Measurements from ENCODE around the gene EID1. TPM values are rescaled to one million over a fixed set of nuclear protein-coding genes. Genes with fewer than 3 reads are reported as not detected.

The EID1 gene
- polyA plus RNA-seq, 4 donors, result 81.3 to 133 (median 91.5) TPM

GRCh38 chr15:48861813-48862431, 16.0 kb upstream of the EID1 start:
- no peak overlapping the region for H3K4me3 ChIP-seq (ENCODE audit: low read depth in 1 of 3, low read length in 3 of 3)
- H3K36me3 ChIP-seq (ENCODE audit: control insufficient read depth in 3 of 3, insufficient read depth in 2 of 3, low read depth in 1 of 3, low read length in 3 of 3), result no peaks in the 10 kb centered on the region
- peaks cover 0 to 6% (median 0%) of the 10 kb centered on the region in 3 donors for H3K4me1 ChIP-seq (ENCODE audit: control insufficient read depth in 3 of 3, insufficient read depth in 2 of 3, low read depth in 1 of 3, low read length in 2 of 3)
- H3K27ac ChIP-seq (ENCODE audit: low read depth in 1 of 3, low read length in 2 of 3), result no peak overlapping the region
- peak; percentile 93 for FAIRE-seq
- DNase-seq, result peak; percentile 56 to 62
- no peaks in the 10 kb centered on the region for H3K27me3 ChIP-seq (ENCODE audit: control insufficient read depth in 3 of 3, insufficient read depth in 3 of 3, low read length in 3 of 3)
- 0 to 4% (median 3%) methylated on average over 1 of the region's 1 CpG for WGBS, 3 donors
- H3K9me3 ChIP-seq (ENCODE audit: control insufficient read depth in 2 of 2, insufficient read depth in 1 of 2, low read depth in 1 of 2, low read length in 1 of 2), result no peaks in the 10 kb centered on the region

DNA sequence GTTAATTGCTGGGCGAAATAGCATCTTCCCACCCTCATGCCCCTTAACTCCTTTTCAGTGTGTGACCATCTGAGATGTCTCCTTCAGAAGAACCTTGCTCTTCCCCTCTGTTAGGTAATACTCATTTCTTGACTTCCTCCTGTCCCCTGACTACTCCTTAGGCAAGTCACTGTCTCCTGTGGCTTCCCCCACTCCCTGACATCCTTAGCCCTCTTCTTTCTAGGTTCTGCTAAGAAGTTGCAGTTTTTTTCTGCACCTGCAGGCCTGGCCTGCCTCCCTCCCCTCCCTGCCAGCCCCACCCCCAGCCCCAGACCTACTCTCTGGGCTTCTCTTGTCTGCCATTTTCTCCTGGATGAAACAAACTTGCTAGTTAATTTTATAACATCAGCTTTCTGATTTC, 15.2 kb upstream of the EID1 start:
- FAIRE-seq, result no peak
- no peak for DNase-seq
- no peaks in the 10 kb centered on the region for H3K9me3 ChIP-seq (ENCODE audit: control insufficient read depth in 2 of 2, insufficient read depth in 1 of 2, low read depth in 1 of 2, low read length in 1 of 2)
- H3K4me1 ChIP-seq (ENCODE audit: control insufficient read depth in 3 of 3, insufficient read depth in 2 of 3, low read depth in 1 of 3, low read length in 2 of 3), result peaks cover 0 to 6% (median 0%) of the 10 kb centered on the region in 3 donors
- no peak overlapping the region for H3K27ac ChIP-seq (ENCODE audit: low read depth in 1 of 3, low read length in 2 of 3)
- H3K27me3 ChIP-seq (ENCODE audit: control insufficient read depth in 3 of 3, insufficient read depth in 3 of 3, low read length in 3 of 3), result no peaks in the 10 kb centered on the region
- H3K36me3 ChIP-seq (ENCODE audit: control insufficient read depth in 3 of 3, insufficient read depth in 2 of 3, low read depth in 1 of 3, low read length in 3 of 3), result no peaks in the 10 kb centered on the region
- 88 to 95% (median 89%) methylated on average over 1 of the region's 1 CpG for WGBS, 3 donors
- no peak overlapping the region for H3K4me3 ChIP-seq (ENCODE audit: low read depth in 1 of 3, low read length in 3 of 3)

DNA sequence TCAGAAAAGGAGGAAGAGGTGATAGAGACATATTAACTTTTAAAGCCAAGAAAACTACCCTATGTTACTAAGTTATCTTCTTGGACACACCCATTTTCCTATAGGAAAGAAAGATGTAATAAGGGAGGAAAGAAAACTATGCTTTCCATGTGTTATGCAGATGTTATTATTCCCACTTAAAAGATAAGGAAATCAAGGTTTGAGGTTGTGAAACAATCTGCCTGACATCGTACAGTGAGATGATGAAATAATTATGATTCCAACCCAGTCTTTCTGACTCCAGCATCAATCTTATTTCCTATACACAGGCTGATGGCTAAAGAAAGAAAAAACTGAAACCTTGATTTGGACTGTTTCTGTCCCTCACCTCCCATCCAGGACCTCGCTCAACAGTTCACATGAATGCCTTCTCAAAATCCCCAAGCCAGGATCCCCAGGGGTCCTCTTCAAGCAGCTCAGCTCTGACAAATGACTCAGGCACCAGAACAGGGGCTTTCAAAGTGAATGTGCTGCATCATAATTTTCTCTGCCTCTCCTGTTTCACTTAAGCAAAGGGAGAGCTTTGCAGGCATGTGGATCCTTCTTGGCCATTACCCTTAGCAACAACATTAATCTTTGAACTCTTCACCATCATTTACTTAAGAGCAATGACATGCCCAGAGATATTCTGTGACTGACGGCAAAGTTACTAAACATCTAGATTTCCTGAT, 12.4 kb upstream of the EID1 start:
- Histone ChIP-seq H3K9me3 (ENCODE audit: control insufficient read depth in 2 of 2, insufficient read depth in 1 of 2, low read depth in 1 of 2, low read length in 1 of 2) (no peaks in the 10 kb centered on the region), H3K4me1 (ENCODE audit: control insufficient read depth in 3 of 3, insufficient read depth in 2 of 3, low read depth in 1 of 3, low read length in 2 of 3) (peaks cover 0 to 6% (median 0%) of the 10 kb centered on the region in 3 donors), H3K27me3 (ENCODE audit: control insufficient read depth in 3 of 3, insufficient read depth in 3 of 3, low read length in 3 of 3) (peaks cover 0 to 5% (median 0%) of the 10 kb centered on the region in 3 donors), H3K4me3 (ENCODE audit: low read depth in 1 of 3, low read length in 3 of 3) (no peak overlapping the region), H3K27ac (ENCODE audit: low read depth in 1 of 3, low read length in 2 of 3) (peak overlapping the region in 1 of 3 donors; percentile 9), H3K36me3 (ENCODE audit: control insufficient read depth in 3 of 3, insufficient read depth in 2 of 3, low read depth in 1 of 3, low read length in 3 of 3) (no peaks in the 10 kb centered on the region)
- 45 to 55% (median 49%) methylated on average over 3 of the region's 3 CpGs for WGBS, 3 donors
- DNase-seq (peak in 1 of 2 donors; percentile 46), FAIRE-seq (no peak)

- Histone ChIP-seq H3K4me3 (ENCODE audit: low read depth in 1 of 3, low read length in 3 of 3) (no peak overlapping the region), H3K36me3 (ENCODE audit: control insufficient read depth in 3 of 3, insufficient read depth in 2 of 3, low read depth in 1 of 3, low read length in 3 of 3) (no peaks in the 10 kb centered on the region), H3K27me3 (ENCODE audit: control insufficient read depth in 3 of 3, insufficient read depth in 3 of 3, low read length in 3 of 3) (peaks cover 0 to 5% (median 0%) of the 10 kb centered on the region in 3 donors), H3K9me3 (ENCODE audit: control insufficient read depth in 2 of 2, insufficient read depth in 1 of 2, low read depth in 1 of 2, low read length in 1 of 2) (no peaks in the 10 kb centered on the region), H3K27ac (ENCODE audit: low read depth in 1 of 3, low read length in 2 of 3) (no peak overlapping the region), H3K4me1 (ENCODE audit: control insufficient read depth in 3 of 3, insufficient read depth in 2 of 3, low read depth in 1 of 3, low read length in 2 of 3) (peaks cover 0 to 6% (median 0%) of the 10 kb centered on the region in 3 donors)
- FAIRE-seq (no peak), DNase-seq (no peak)
- WGBS, 3 donors, result 52 to 63% (median 60%) methylated on average over 2 of the region's 2 CpGs
Measured at GRCh38 chr15:48866141-48866563, 11.8 kb upstream of the EID1 start.

DNA sequence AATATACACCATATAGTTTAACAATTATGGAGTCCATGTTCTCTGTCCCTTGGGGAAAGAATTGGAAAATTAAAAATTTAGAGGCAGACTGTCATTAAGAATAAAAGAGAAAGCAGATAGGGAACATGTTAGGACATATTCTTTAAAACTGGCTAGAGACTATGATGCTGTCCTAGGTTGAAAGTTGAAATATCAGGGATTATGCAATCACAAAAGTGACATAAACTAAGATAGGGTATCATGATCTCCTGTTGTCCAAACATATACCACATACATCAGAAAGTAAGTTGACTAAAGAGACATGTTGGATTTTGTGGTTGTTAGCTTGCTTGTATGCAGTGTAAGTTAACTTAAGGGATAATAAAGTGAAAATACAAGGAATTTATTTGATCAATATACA, 9.9 kb upstream of the EID1 start:
- no peak overlapping the region for H3K4me3 ChIP-seq (ENCODE audit: low read depth in 1 of 3, low read length in 3 of 3)
- H3K9me3 ChIP-seq (ENCODE audit: control insufficient read depth in 2 of 2, insufficient read depth in 1 of 2, low read depth in 1 of 2, low read length in 1 of 2), result no peaks in the 10 kb centered on the region
- no peaks in the 10 kb centered on the region for H3K36me3 ChIP-seq (ENCODE audit: control insufficient read depth in 3 of 3, insufficient read depth in 2 of 3, low read depth in 1 of 3, low read length in 3 of 3)
- peaks cover 0 to 8% (median 0%) of the 10 kb centered on the region in 3 donors for H3K27me3 ChIP-seq (ENCODE audit: control insufficient read depth in 3 of 3, insufficient read depth in 3 of 3, low read length in 3 of 3)
- no peak overlapping the region for H3K27ac ChIP-seq (ENCODE audit: low read depth in 1 of 3, low read length in 2 of 3)
- H3K4me1 ChIP-seq (ENCODE audit: control insufficient read depth in 3 of 3, insufficient read depth in 2 of 3, low read depth in 1 of 3, low read length in 2 of 3), result peaks cover 0 to 6% (median 0%) of the 10 kb centered on the region in 3 donors
- FAIRE-seq (no peak), DNase-seq (no peak)

DNA sequence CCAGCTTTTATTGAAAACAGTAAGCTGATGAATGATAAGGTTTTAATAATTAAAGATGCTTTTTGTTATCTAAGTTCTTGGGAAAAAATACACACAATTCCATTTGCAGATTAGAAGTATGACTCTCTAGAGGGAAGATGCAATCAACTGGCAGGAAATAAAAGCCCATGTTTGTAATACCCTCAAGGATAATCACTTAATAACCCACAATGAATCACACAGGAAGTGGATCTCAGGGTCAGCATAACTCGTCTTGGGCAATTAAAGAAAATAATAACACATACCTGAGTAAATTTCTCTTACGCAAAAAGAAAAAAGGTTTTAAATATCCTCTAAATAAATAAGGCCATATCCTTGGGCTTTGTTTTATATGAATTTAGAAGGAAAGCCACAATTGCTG, 9.4 kb upstream of the EID1 start:
- H3K36me3 ChIP-seq (ENCODE audit: control insufficient read depth in 3 of 3, insufficient read depth in 2 of 3, low read depth in 1 of 3, low read length in 3 of 3), result no peaks in the 10 kb centered on the region
- H3K27ac ChIP-seq (ENCODE audit: low read depth in 1 of 3, low read length in 2 of 3), result no peak overlapping the region

DNA sequence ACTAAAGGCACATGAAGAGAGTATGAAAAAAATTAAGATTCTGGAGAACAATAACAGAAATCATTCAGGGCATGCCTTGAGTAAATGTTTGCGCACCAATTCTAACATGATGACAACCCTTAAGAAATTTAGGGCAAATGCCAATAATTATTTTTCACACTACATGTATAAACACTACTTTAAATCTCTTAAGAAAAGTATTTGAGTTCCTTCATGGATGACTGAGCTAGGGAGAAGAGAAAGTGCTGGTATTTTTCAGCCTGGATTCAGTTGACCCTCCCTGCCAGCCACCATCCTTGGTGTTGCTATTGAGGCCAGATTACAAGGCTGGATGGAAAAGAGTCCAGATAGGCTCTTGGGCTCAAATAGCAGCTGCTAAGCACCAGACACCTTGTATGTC, 8.0 kb upstream of the EID1 start:
- Histone ChIP-seq H3K27me3 (ENCODE audit: control insufficient read depth in 3 of 3, insufficient read depth in 3 of 3, low read length in 3 of 3) (peaks cover 0 to 10% (median 0%) of the 10 kb centered on the region in 3 donors), H3K4me3 (ENCODE audit: low read depth in 1 of 3, low read length in 3 of 3) (no peak overlapping the region), H3K36me3 (ENCODE audit: control insufficient read depth in 3 of 3, insufficient read depth in 2 of 3, low read depth in 1 of 3, low read length in 3 of 3) (no peaks in the 10 kb centered on the region), H3K27ac (ENCODE audit: low read depth in 1 of 3, low read length in 2 of 3) (no peak overlapping the region), H3K9me3 (ENCODE audit: control insufficient read depth in 2 of 2, insufficient read depth in 1 of 2, low read depth in 1 of 2, low read length in 1 of 2) (no peaks in the 10 kb centered on the region), H3K4me1 (ENCODE audit: control insufficient read depth in 3 of 3, insufficient read depth in 2 of 3, low read depth in 1 of 3, low read length in 2 of 3) (peaks cover 0 to 6% (median 0%) of the 10 kb centered on the region in 3 donors)
- 94 to 100% (median 97%) methylated on average over 1 of the region's 1 CpG for WGBS, 3 donors
- DNase-seq (no peak), FAIRE-seq (no peak)

More for the DNA sequence above, 9.4 kb upstream of the EID1 start:
- FAIRE-seq (no peak), DNase-seq (no peak)
- no peaks in the 10 kb centered on the region for H3K9me3 ChIP-seq (ENCODE audit: control insufficient read depth in 2 of 2, insufficient read depth in 1 of 2, low read depth in 1 of 2, low read length in 1 of 2)
- H3K27me3 ChIP-seq (ENCODE audit: control insufficient read depth in 3 of 3, insufficient read depth in 3 of 3, low read length in 3 of 3), result peaks cover 0 to 8% (median 0%) of the 10 kb centered on the region in 3 donors
- 37 to 52% (median 43%) methylated on average over 2 of the region's 2 CpGs for WGBS, 3 donors
- no peak overlapping the region for H3K4me3 ChIP-seq (ENCODE audit: low read depth in 1 of 3, low read length in 3 of 3)
- peaks cover 0 to 6% (median 0%) of the 10 kb centered on the region in 3 donors for H3K4me1 ChIP-seq (ENCODE audit: control insufficient read depth in 3 of 3, insufficient read depth in 2 of 3, low read depth in 1 of 3, low read length in 2 of 3)

DNA sequence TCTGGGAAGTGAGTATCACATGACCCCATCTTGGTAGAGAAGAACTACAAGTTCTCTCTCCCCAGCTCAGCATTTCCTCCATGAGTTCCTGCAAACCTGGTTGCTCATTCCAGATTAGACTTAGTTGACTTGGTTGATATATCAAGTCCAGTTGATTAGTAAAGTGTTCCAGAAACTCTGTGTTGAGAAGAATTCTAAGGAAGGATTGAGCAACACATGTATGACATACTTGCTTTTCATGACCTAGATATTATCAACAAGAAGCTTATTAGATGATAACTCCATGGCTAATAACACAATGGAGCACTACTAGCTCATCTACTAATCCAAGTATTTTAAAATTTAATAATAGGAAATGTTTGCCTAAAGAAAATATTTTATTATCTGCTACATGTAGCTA, 6.4 kb upstream of the EID1 start:
- no peak overlapping the region for H3K4me3 ChIP-seq (ENCODE audit: low read depth in 1 of 3, low read length in 3 of 3)

More for the DNA sequence above, 6.4 kb upstream of the EID1 start:
- Histone ChIP-seq H3K9me3 (ENCODE audit: control insufficient read depth in 2 of 2, insufficient read depth in 1 of 2, low read depth in 1 of 2, low read length in 1 of 2) (no peaks in the 10 kb centered on the region), H3K4me1 (ENCODE audit: control insufficient read depth in 3 of 3, insufficient read depth in 2 of 3, low read depth in 1 of 3, low read length in 2 of 3) (no peaks in the 10 kb centered on the region), H3K27ac (ENCODE audit: low read depth in 1 of 3, low read length in 2 of 3) (no peak overlapping the region), H3K36me3 (ENCODE audit: control insufficient read depth in 3 of 3, insufficient read depth in 2 of 3, low read depth in 1 of 3, low read length in 3 of 3) (no peaks in the 10 kb centered on the region), H3K27me3 (ENCODE audit: control insufficient read depth in 3 of 3, insufficient read depth in 3 of 3, low read length in 3 of 3) (peaks cover 0 to 12% (median 0%) of the 10 kb centered on the region in 3 donors)
- DNase-seq, result no peak
- no peak for FAIRE-seq

Measured in small intestine (tissue), 7 donors.